GM21381 (cell line): Measurements from ENCODE around the gene HOTAIR.

Experiments
- ATAC-seq: cut with Tn5 transposase; IDR thresholded peaks from one replicate; pipeline ENCODE4 v1.9.1; 2021; ENCODE audit warnings: mild to moderate bottlenecking, moderate library complexity; ENCODE audit not compliant: unreplicated experiment

Gene HOTAIR

GRCh38 chr12:53974084-53975063 lies at the start of gene HOTAIR:
TSS of gene HOTAIR (minus strand) at chr12:53974954.
- ATAC-seq: no peak

- ATAC-seq: no peak
These were observed 49.4 kb upstream of the HOTAIR start for GRCh38 chr12:54024127-54024526.

- ATAC-seq: no peak
These were observed 48.5 kb upstream of the HOTAIR start for GRCh38 chr12:54022960-54023884.

- no peak for ATAC-seq
These were observed 46.8 kb upstream of the HOTAIR start for GRCh38 chr12:54021432-54022013.

- no peak for ATAC-seq
These were observed 46.0 kb upstream of the HOTAIR start for GRCh38 chr12:54020591-54021405.

GRCh38 chr12:54019924-54020590 lies 45.3 kb upstream of the HOTAIR start:
- no peak for ATAC-seq

GRCh38 chr12:54019091-54019811 lies 44.5 kb upstream of the HOTAIR start:
- no peak for ATAC-seq

GRCh38 chr12:54018468-54018984 lies 43.8 kb upstream of the HOTAIR start:
- no peak for ATAC-seq

GRCh38 chr12:54017878-54018467 lies 43.2 kb upstream of the HOTAIR start:
- peak; percentile 70 for ATAC-seq

- peak; percentile 24 for ATAC-seq
These were observed 42.5 kb upstream of the HOTAIR start for GRCh38 chr12:54017027-54017788.

GRCh38 chr12:54016478-54016964 lies 41.8 kb upstream of the HOTAIR start:
- ATAC-seq: no peak

- no peak for ATAC-seq
These were observed 41.3 kb upstream of the HOTAIR start for GRCh38 chr12:54016051-54016450.

- ATAC-seq: no peak
These were observed 40.5 kb upstream of the HOTAIR start for GRCh38 chr12:54015018-54015931.

- no peak for ATAC-seq
These were observed 39.7 kb upstream of the HOTAIR start for GRCh38 chr12:54014377-54015017.

- ATAC-seq: no peak
These were observed 38.1 kb upstream of the HOTAIR start for GRCh38 chr12:54012631-54013409.
